Smooth muscle cell (in vitro differentiated cells): Measurements from ENCODE around the gene SCFD1. TPM values are rescaled to one million over a fixed set of nuclear protein-coding genes. Genes with fewer than 3 reads are reported as not detected.
"Not testable (repeated sequence)": the region's sequence is repeated elsewhere in the genome, so short reads cannot be mapped to it uniquely, and the experiment has no call there.

Experiments used
- DNase-seq: peaks from one replicate; lab custom pipeline; 2025; ENCODE audit not compliant: unreplicated experiment; lab: John Stamatoyannopoulos, UW
- H2AFZ ChIP-seq: fragments of 200-600 bp; sonication (generic); 2 replicates; pipeline ENCODE4 v1.6.0; 2016; ENCODE audit warnings: antibody characterized with exemption, low read depth, mild to moderate bottlenecking
- H3F3A ChIP-seq: fragments of 200-600 bp; sonication (generic); 2 replicates; pipeline ENCODE4 v1.6.0; 2017; ENCODE audit warnings: antibody characterized with exemption, low read depth
- H3K27ac ChIP-seq: fragments of 200-600 bp; sonication (generic); 2 replicates; pipeline ENCODE4 v1.5.1; 2016; ENCODE audit warnings: low read depth, mild to moderate bottlenecking
- H3K27me3 ChIP-seq: fragments of 200-600 bp; sonication (generic); 2 replicates; pipeline ENCODE4 v1.6.1; 2016; ENCODE audit warnings: low read depth, mild to moderate bottlenecking
- H3K36me3 ChIP-seq: fragments of 200-600 bp; sonication (generic); 2 replicates; pipeline ENCODE4 v1.5.1; 2016; ENCODE audit warnings: low read depth
- H3K4me1 ChIP-seq: fragments of 200-600 bp; sonication (generic); 2 replicates; pipeline ENCODE4 v1.5.1; 2016; ENCODE audit warnings: low read depth
- H3K4me2 ChIP-seq: fragments of 200-600 bp; sonication (generic); 2 replicates; pipeline ENCODE4 v1.6.0; 2016; ENCODE audit warnings: mild to moderate bottlenecking
- H3K4me3 ChIP-seq: fragments of 200-600 bp; sonication (generic); 2 replicates; pipeline ENCODE4 v1.5.1; 2016; ENCODE audit warnings: mild to moderate bottlenecking
- H3K79me2 ChIP-seq: fragments of 200-600 bp; sonication (generic); 2 replicates; pipeline ENCODE4 v1.6.0; 2016; ENCODE audit warnings: low read depth, mild to moderate bottlenecking
- H3K9ac ChIP-seq: fragments of 200-600 bp; sonication (generic); 2 replicates; pipeline ENCODE4 v1.6.0; 2016; ENCODE audit warnings: low read depth
- H3K9me3 ChIP-seq: fragments of 200-600 bp; sonication (generic); replicated peaks from 2 replicates; pipeline ENCODE4 v1.5.1; 2016; ENCODE audit warnings: low read depth
- H4K20me1 ChIP-seq: fragments of 200-600 bp; sonication (generic); 2 replicates; pipeline ENCODE4 v1.6.0; 2016; ENCODE audit warnings: low read depth
- CTCF ChIP-seq: fragments of 200-600 bp; sonication (generic); IDR thresholded peaks from 2 replicates; pipeline ENCODE4 v1.5.1; 2017; ENCODE audit warnings: borderline replicate concordance, mild to moderate bottlenecking, antibody characterized with exemption; ENCODE audit not compliant: insufficient read depth, poor library complexity, severe bottlenecking
- WGBS: methylation state at CpG from one replicate; pipeline ENCODE4 v1.1.7; 2016; ENCODE audit warnings: low lambda C conversion rate; 5-methylcytosine and 5-hydroxymethylcytosine counted together
- polyA plus RNA-seq: library from polyadenylated mRNA; unstranded; fragments of >200 nt; fragmentation: Nextera tagmentation; extraction: Ambion mirVana; gene quantifications from 2 replicates; pipeline ENCODE4 v1.2.1, GENCODE V29; 2016
- total RNA-seq: library from RNA; depleted of rRNA; stranded (reverse); fragments of >200 nt; gene quantifications from 2 replicates; pipeline ENCODE4 v1.2.3, GENCODE V29; 2014

Gene SCFD1
- total and polyA plus RNA-seq, 2 experiments from 2014 or later, result 88.3 to 102 TPM

GRCh38 chr14:30669594-30669993, 47.5 kb downstream of the SCFD1 start:
- Histone ChIP-seq H4K20me1 (peaks cover 10% of the 10 kb centered on the region), H3K27ac (no peak overlapping the region), H3K4me1 (no peaks in the 10 kb centered on the region), H3K79me2 (no peaks in the 10 kb centered on the region), H3K27me3 (no peaks in the 10 kb centered on the region), H3F3A (no peaks in the 10 kb centered on the region), H3K9me3 (no peaks in the 10 kb centered on the region), H3K4me2 (no peak overlapping the region), H3K9ac (no peak overlapping the region), H2AFZ (no peak overlapping the region), H3K36me3 (peaks cover 6% of the 10 kb centered on the region), H3K4me3 (no peak overlapping the region)
- TF ChIP-seq CTCF, result no peak
- no peak for DNase-seq

- Histone ChIP-seq H3K9me3 (no peaks in the 10 kb centered on the region), H3K27ac (no peak overlapping the region), H3K9ac (no peak overlapping the region), H2AFZ (no peak overlapping the region), H4K20me1 (peaks cover 10% of the 10 kb centered on the region), H3K27me3 (no peaks in the 10 kb centered on the region), H3K79me2 (no peaks in the 10 kb centered on the region), H3K4me1 (no peaks in the 10 kb centered on the region), H3F3A (no peaks in the 10 kb centered on the region), H3K36me3 (peaks cover 15% of the 10 kb centered on the region), H3K4me3 (no peak overlapping the region), H3K4me2 (no peak overlapping the region)
- WGBS, result 81% methylated on average over 1 of the region's 1 CpG
- TF ChIP-seq CTCF, result no peak
- DNase-seq, result no peak
Observed at GRCh38 chr14:30673071-30673470, 51.0 kb downstream of the SCFD1 start.

GRCh38 chr14:30678926-30679431, 56.9 kb downstream of the SCFD1 start:
- Histone ChIP-seq H3K27ac (no peak overlapping the region), H3K9me3 (no peaks in the 10 kb centered on the region), H3K36me3 (peaks cover 20% of the 10 kb centered on the region), H3K27me3 (no peaks in the 10 kb centered on the region), H3K79me2 (peaks cover under 1% of the 10 kb centered on the region), H3K4me1 (no peaks in the 10 kb centered on the region), H4K20me1 (peaks cover 8% of the 10 kb centered on the region), H3K4me2 (no peak overlapping the region), H3F3A (no peaks in the 10 kb centered on the region), H3K9ac (no peak overlapping the region), H2AFZ (no peak overlapping the region), H3K4me3 (no peak overlapping the region)
- DNase-seq, result no peak
- TF ChIP-seq CTCF, result no peak

GRCh38 chr14:30680036-30680435, 57.9 kb downstream of the SCFD1 start:
- Histone ChIP-seq H4K20me1 (peaks cover 8% of the 10 kb centered on the region), H3K4me1 (no peaks in the 10 kb centered on the region), H3K9me3 (no peaks in the 10 kb centered on the region), H3K79me2 (peaks cover 7% of the 10 kb centered on the region), H3K27me3 (no peaks in the 10 kb centered on the region), H3K27ac (no peak overlapping the region), H3F3A (no peaks in the 10 kb centered on the region), H3K4me3 (no peak overlapping the region), H3K9ac (no peak overlapping the region), H2AFZ (no peak overlapping the region), H3K4me2 (no peak overlapping the region), H3K36me3 (peaks cover 18% of the 10 kb centered on the region)
- DNase-seq, result no peak
- no peak for TF ChIP-seq CTCF

GRCh38 chr14:30680776-30681175, 58.7 kb downstream of the SCFD1 start:
- H3K27ac ChIP-seq, H3F3A ChIP-seq, H3K79me2 ChIP-seq, H3K4me3 ChIP-seq, H3K27me3 ChIP-seq, H2AFZ ChIP-seq, H4K20me1 ChIP-seq, H3K9ac ChIP-seq, H3K4me2 ChIP-seq, DNase-seq, H3K9me3 ChIP-seq, H3K4me1 ChIP-seq: not testable (repeated sequence)
- over 99% methylated on average over 5 of the region's 5 CpGs for WGBS
- peaks cover 16% of the 10 kb centered on the region for H3K36me3 ChIP-seq
